NCI-H128 (cell line): ENCODE measurements around the gene CMTM5.
"Not testable (repeated sequence)": the region's sequence is repeated elsewhere in the genome, so short reads cannot be mapped to it uniquely, and the experiment has no call there.

Experiments used
- DNase-seq: peaks from one replicate; lab custom pipeline; 2025; ENCODE audit not compliant: unreplicated experiment; lab: John Stamatoyannopoulos, UW

The CMTM5 gene

GRCh38 chr14:23396126-23396525 lies 19.3 kb downstream of the CMTM5 start:
- no peak for DNase-seq

GRCh38 chr14:23396781-23397407 lies 20.0 kb downstream of the CMTM5 start:
- no peak for DNase-seq

- DNase-seq: no peak
Observed at GRCh38 chr14:23398348-23398747, 21.5 kb downstream of the CMTM5 start.

- DNase-seq: no peak
Observed at GRCh38 chr14:23399136-23399535, 22.3 kb downstream of the CMTM5 start.

- DNase-seq: no peak
Observed at GRCh38 chr14:23399591-23399990, 22.7 kb downstream of the CMTM5 start.

GRCh38 chr14:23400496-23401149 lies 23.8 kb downstream of the CMTM5 start:
- not testable (repeated sequence) for DNase-seq

- no peak for DNase-seq
Observed at GRCh38 chr14:23401291-23401690, 24.4 kb downstream of the CMTM5 start.

GRCh38 chr14:23402296-23403138 lies 25.7 kb downstream of the CMTM5 start:
- DNase-seq: no peak

GRCh38 chr14:23403139-23403438 lies 26.2 kb downstream of the CMTM5 start:
- DNase-seq: no peak

- no peak for DNase-seq
Observed at GRCh38 chr14:23403908-23404307, 27.1 kb downstream of the CMTM5 start.

GRCh38 chr14:23404331-23404900 lies 27.6 kb downstream of the CMTM5 start:
- no peak for DNase-seq

GRCh38 chr14:23405096-23405495 lies 28.2 kb downstream of the CMTM5 start:
- DNase-seq: no peak

- no peak for DNase-seq
Observed at GRCh38 chr14:23405516-23406025, 28.7 kb downstream of the CMTM5 start.

- DNase-seq: no peak
Observed at GRCh38 chr14:23406244-23406643, 29.4 kb downstream of the CMTM5 start.

GRCh38 chr14:23406725-23407355 lies 30.0 kb downstream of the CMTM5 start:
- no peak for DNase-seq

- no peak for DNase-seq
Observed at GRCh38 chr14:23407516-23408306, 30.9 kb downstream of the CMTM5 start, which contains the start of gene MYH6. TSS of gene MYH6 (minus strand) at chr14:23408273. CDS start at chr14:23407223, 1,050 bp downstream.

- no peak for DNase-seq
Observed at GRCh38 chr14:23408307-23408630, 31.4 kb downstream of the CMTM5 start.

GRCh38 chr14:23409475-23409874 lies 32.6 kb downstream of the CMTM5 start:
- no peak for DNase-seq

GRCh38 chr14:23409966-23410635 lies 33.3 kb downstream of the CMTM5 start:
- no peak for DNase-seq
